GM13976 (cell line): Measurements from ENCODE around the gene STK31.
"Not testable (repeated sequence)": the region's sequence is repeated elsewhere in the genome, so short reads cannot be mapped to it uniquely, and the experiment has no call there.

Experiments
- DNase-seq: peaks from one replicate; pipeline ENCODE4 v3.0.0; 2012; ENCODE audit warnings: low spot score
- in situ Hi-C: fragments of 300-500 bp; cut with MboI; formaldehyde crosslinking; loops from one replicate; pipeline ENCODE4 v1.12.0; 2022; ENCODE audit warnings: low sequenced_read_pairs, mixed read lengths, inconsistent platforms; ENCODE audit not compliant: unreplicated experiment
- TF ChIP-seq, protein P1 (sequence below): IDR thresholded peaks from 2 replicates; pipeline ENCODE4 v1.5.1; 2012; ENCODE audit warnings: borderline replicate concordance, mild to moderate bottlenecking; ENCODE audit not compliant: insufficient read depth; ENCODE audit errors: extremely low read depth, missing control alignments, control extremely low read depth

STK31 gene

DNA sequence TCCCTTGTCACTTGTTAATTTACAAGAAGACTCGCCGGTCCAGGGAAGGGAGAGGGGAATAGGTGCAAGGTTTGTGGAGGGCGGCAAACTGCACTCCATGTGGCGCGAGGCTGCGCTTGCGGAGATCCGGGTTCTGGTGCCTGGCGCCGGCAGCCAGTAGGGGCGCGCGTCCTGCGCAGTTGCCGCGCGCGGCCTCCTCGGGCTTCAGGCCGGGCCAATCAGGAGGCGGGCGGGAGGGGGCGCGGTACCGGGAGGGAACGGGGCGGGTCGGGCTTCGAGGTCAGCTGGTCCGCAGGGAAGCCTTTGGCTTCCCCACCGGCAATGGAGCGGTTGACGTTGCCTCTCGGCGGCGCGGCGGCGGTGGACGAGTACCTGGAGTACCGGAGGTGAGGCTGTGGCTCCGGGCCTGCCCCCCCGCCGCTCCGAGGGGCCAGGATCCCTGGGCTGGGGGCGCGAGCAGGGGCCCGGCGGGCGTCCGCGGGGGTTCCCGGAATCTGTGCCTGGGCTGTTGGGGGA lies 30.1 kb upstream of the STK31 start, which contains the start of gene FAM221A:
TSS of gene FAM221A (plus strand) at position 302 of the 516 bp plus-strand sequence. CDS start at position 322, 20 bp downstream.
- in situ Hi-C loops: no loop called here
- DNase-seq: peak; percentile 86
- TF ChIP-seq, protein P1, sequence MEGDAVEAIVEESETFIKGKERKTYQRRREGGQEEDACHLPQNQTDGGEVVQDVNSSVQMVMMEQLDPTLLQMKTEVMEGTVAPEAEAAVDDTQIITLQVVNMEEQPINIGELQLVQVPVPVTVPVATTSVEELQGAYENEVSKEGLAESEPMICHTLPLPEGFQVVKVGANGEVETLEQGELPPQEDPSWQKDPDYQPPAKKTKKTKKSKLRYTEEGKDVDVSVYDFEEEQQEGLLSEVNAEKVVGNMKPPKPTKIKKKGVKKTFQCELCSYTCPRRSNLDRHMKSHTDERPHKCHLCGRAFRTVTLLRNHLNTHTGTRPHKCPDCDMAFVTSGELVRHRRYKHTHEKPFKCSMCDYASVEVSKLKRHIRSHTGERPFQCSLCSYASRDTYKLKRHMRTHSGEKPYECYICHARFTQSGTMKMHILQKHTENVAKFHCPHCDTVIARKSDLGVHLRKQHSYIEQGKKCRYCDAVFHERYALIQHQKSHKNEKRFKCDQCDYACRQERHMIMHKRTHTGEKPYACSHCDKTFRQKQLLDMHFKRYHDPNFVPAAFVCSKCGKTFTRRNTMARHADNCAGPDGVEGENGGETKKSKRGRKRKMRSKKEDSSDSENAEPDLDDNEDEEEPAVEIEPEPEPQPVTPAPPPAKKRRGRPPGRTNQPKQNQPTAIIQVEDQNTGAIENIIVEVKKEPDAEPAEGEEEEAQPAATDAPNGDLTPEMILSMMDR: peak; percentile 70

DNA sequence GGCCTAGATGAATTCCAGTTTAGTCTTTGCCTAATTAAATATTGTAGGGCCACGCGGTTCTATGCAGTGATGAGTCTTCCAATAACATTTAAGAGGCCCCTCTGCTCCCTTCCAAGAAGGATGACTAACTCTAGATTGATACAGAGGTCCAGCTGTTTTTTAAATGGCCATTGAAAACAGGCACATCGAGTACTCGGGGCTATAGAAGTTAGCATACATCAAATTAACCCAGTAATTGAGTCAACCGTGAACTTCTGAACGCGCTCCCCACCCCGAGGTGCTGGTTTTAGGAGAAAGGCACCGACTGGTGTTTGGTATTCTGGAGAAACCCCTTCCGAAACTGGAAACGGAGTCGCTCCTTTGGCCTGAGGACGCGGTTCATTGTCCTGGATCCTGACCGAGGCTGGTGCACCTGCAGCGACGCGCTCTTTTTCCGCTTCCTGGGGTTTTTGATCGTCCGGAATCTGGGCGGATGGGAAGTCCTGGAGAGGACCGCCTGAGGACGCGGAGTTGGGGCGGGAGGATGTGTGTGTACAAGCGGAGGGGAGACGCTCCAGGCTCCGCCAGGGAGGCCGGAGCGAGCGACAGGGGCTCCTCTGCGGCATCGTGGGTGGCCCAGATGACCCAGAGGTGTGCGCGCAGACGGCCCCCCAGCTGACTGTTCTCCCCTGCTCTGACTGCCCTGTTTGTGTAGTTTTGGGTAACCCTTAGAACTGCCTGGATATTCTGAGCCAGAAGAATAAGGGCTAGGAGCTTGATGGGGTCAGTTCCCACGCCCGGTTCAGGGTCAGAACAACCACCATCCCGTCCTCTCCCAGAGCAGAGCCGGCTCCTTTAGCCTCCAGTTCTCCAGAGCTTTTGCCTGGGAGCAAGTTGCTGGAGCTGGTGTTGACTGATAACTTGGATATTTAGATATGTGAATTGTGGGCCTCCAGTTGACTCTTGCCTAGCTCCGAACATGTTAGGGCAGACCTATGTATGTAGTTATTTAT lies 29.3 kb upstream of the STK31 start:
- peak; percentile 57 for DNase-seq
- TF ChIP-seq, protein P1: no peak
- in situ Hi-C loops: no loop called here

DNA sequence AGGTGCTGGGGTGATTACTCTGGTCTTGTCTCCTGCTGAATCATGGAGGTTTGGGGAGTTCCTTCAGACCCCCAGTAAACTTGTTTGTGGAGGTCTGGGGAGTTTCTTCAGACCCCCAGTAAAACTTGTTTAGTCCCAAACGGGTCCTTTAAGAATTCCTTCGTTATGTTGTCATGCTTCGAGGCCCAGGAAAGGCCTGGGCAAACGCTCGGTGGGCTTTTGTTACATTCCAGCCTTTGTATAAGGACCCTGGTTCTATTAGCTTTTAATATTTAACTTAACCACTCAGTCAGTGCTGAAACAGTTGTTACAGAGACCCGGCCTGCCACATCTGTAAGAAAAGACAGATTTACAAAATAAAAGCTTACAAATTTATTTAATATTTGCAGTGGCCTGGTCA lies 26.0 kb upstream of the STK31 start:
- in situ Hi-C loops, DNase-seq: not testable (repeated sequence)

DNA sequence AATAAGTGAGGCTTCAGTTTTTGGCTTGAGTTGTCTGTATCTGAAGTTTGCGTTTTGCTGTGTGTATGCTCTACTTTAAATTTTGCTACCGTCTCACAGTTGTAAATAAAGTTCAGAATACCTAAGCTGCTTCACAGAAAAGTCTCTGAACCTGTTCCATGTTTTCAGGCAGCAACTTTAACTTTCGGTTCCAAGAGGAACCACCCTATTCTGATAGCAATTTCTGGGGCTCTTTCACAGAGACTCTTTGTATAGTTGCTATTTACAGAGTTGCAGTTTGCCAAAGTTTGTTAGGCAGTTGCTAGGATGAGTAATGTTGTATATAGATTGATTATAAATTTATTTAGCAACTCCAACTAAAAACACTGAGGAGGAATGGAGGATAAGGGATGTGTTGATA lies 24.3 kb upstream of the STK31 start:
- in situ Hi-C loops: no loop called here
- DNase-seq: no peak
- TF ChIP-seq, protein P1: no peak

DNA sequence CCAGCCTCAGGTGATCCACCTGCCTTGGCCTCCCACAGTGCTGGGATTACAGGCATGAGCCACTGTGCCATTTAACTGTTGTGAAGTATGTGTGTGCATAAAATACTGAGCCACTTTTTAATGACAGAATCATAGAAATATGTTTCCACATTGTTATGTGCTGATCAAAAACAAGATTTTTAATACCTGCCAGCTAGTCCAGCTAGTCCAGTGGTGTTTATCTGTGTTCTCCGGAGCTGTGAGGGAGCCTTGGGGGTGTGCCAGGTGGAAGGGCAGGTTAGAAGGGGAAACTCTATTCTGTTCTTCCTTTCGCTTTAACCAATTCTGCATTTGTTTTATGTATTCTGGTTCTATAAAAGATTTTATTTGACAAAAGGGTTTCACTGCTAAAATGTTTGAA lies 23.0 kb upstream of the STK31 start:
- TF ChIP-seq, protein P1: no peak
- in situ Hi-C loops: no loop called here
- DNase-seq: no peak

DNA sequence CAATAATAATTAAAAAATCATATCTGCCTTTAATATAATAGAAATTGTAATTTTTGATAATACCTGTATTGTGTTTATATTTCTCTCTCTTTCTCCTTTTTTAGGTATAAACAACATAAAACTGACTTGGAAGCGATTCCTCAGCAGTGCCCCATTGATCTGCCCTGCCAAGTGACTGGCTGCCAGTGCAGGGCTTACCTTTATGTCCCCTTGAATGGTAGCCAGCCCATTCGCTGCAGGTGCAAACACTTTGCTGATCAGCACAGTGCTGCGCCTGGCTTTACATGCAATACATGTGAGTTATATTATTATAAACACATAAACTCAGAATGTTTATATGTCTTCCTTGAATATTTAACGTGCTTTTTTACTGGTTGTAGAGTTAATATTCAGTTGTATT lies 20.9 kb upstream of the STK31 start:
- in situ Hi-C loops: no loop called here
- TF ChIP-seq, protein P1: no peak
- no peak for DNase-seq

DNA sequence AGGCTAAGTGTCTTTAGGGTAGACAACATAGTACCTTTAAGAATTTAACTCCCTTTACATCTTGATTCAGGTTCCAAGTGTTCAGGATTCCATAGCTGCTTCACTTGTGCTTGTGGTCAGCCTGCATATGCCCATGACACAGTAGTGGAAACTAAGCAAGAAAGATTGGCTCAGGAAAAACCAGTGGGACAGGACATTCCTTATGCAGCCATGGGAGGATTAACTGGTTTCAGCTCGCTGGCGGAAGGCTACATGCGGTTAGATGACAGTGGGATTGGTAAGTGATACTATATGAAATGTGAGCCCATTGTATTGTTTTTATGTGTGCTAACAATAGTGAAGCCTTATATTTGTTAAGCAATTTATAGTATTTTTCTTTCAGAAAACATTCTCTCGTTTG lies 18.7 kb upstream of the STK31 start:
- TF ChIP-seq, protein P1: no peak
- no peak for DNase-seq
- in situ Hi-C loops: no loop called here
